Measurements from ENCODE around the gene HBA1.
"Not testable (repeated sequence)": the region's sequence is repeated elsewhere in the genome, so short reads cannot be mapped to it uniquely, and the experiment has no call there.

HBA1 gene

GRCh38 chr16:159136-159849 is 17.2 kb upstream of the HBA1 start:
- peaks cover 0 to 9% (median 8%) of the 10 kb centered on the region in 4 experiments for H3K4me1 ChIP-seq (ENCODE audit: control extremely low read depth in 1 of 4, control insufficient read depth in 4 of 4, insufficient read depth in 4 of 4, low read length in 3 of 4)
- no peak overlapping the region for H3K27ac ChIP-seq (ENCODE audit: insufficient read depth in 1 of 2, low read depth in 1 of 2, low read length in 2 of 2, poor library complexity in 1 of 2, severe bottlenecking in 2 of 2)
- H3K36me3 ChIP-seq (ENCODE audit: control insufficient read depth in 4 of 4, insufficient read depth in 4 of 4, low read length in 3 of 4) = no peaks in the 10 kb centered on the region
- 85% methylated on average over 6 of the region's 6 CpGs for WGBS (ENCODE audit: insufficient coverage)
- no peak for DNase-seq
- H3K27me3 ChIP-seq (replicated peaks in 2 of 5; ENCODE audit: control insufficient read depth in 4 of 5, insufficient read depth in 5 of 5, low read length in 4 of 5) = peaks cover 2 to 67% (median 19%) of the 10 kb centered on the region in 5 experiments
- no peak overlapping the region for H3K4me3 ChIP-seq (ENCODE audit: control insufficient read depth in 1 of 7, extremely low read depth in 1 of 7, insufficient read depth in 4 of 7, low read depth in 2 of 7, low read length in 6 of 7)
- ChIA-PET CTCF (interaction anchor here (0.8 to 2.1 kb wide), 2 partner anchors 9 to 16 kb away, joined by 3 to 6 read pairs; no protein-coding TSS in a partner anchor), POLR2A (interaction anchor here (1.0 kb wide), 1 partner anchor 21 kb away, joined by 5 read pairs; the partner anchor contains the start of gene HBQ1)
- no peaks in the 10 kb centered on the region for H3K9me3 ChIP-seq (ENCODE audit: control extremely low read depth in 1 of 5, control insufficient read depth in 4 of 5, insufficient read depth in 2 of 5, low read depth in 1 of 5, low read length in 4 of 5)

- H3K4me3 ChIP-seq (ENCODE audit: control insufficient read depth in 1 of 7, extremely low read depth in 1 of 7, insufficient read depth in 4 of 7, low read depth in 2 of 7, low read length in 6 of 7); DNase-seq; CTCF ChIA-PET; H3K27ac ChIP-seq (ENCODE audit: insufficient read depth in 1 of 2, low read depth in 1 of 2, low read length in 2 of 2, poor library complexity in 1 of 2, severe bottlenecking in 2 of 2); POLR2A ChIA-PET; H3K36me3 ChIP-seq (ENCODE audit: control insufficient read depth in 4 of 4, insufficient read depth in 4 of 4, low read length in 3 of 4); H3K9me3 ChIP-seq (ENCODE audit: control extremely low read depth in 1 of 5, control insufficient read depth in 4 of 5, insufficient read depth in 2 of 5, low read depth in 1 of 5, low read length in 4 of 5); H3K4me1 ChIP-seq (ENCODE audit: control extremely low read depth in 1 of 4, control insufficient read depth in 4 of 4, insufficient read depth in 4 of 4, low read length in 3 of 4): not testable (repeated sequence)
- WGBS (ENCODE audit: insufficient coverage) = 90% methylated on average over 2 of the region's 20 CpGs
- peaks cover 2 to 62% (median 19%) of the 10 kb centered on the region in 5 experiments for H3K27me3 ChIP-seq (replicated peaks in 2 of 5; ENCODE audit: control insufficient read depth in 4 of 5, insufficient read depth in 5 of 5, low read length in 4 of 5)
Observed at GRCh38 chr16:160242-160641, 16.2 kb upstream of the HBA1 start.

- ChIA-PET POLR2A (no interaction called here), CTCF (no interaction called here)
- H3K36me3 ChIP-seq (ENCODE audit: control insufficient read depth in 4 of 4, insufficient read depth in 4 of 4, low read length in 3 of 4) = no peaks in the 10 kb centered on the region
- WGBS (ENCODE audit: insufficient coverage) = 80% methylated on average over 11 of the region's 18 CpGs
- H3K27ac ChIP-seq (ENCODE audit: insufficient read depth in 1 of 2, low read depth in 1 of 2, low read length in 2 of 2, poor library complexity in 1 of 2, severe bottlenecking in 2 of 2) = no peak overlapping the region
- peaks cover 2 to 64% (median 21%) of the 10 kb centered on the region in 5 experiments for H3K27me3 ChIP-seq (replicated peaks in 2 of 5; ENCODE audit: control insufficient read depth in 4 of 5, insufficient read depth in 5 of 5, low read length in 4 of 5)
- H3K4me1 ChIP-seq (ENCODE audit: control extremely low read depth in 1 of 4, control insufficient read depth in 4 of 4, insufficient read depth in 4 of 4, low read length in 3 of 4) = peaks cover 0 to 9% (median 8%) of the 10 kb centered on the region in 4 experiments
- H3K9me3 ChIP-seq (ENCODE audit: control extremely low read depth in 1 of 5, control insufficient read depth in 4 of 5, insufficient read depth in 2 of 5, low read depth in 1 of 5, low read length in 4 of 5) = no peaks in the 10 kb centered on the region
- no peak overlapping the region for H3K4me3 ChIP-seq (ENCODE audit: control insufficient read depth in 1 of 7, extremely low read depth in 1 of 7, insufficient read depth in 4 of 7, low read depth in 2 of 7, low read length in 6 of 7)
- DNase-seq = no peak
Observed at GRCh38 chr16:160691-161190, 15.7 kb upstream of the HBA1 start.

- POLR2A ChIA-PET = interaction anchor here (0.5 to 0.6 kb wide), 2 partner anchors 12 to 39 kb away, joined by 3 to 4 read pairs; no protein-coding TSS in a partner anchor
- Histone ChIP-seq H3K9me3 (ENCODE audit: control extremely low read depth in 1 of 5, control insufficient read depth in 4 of 5, insufficient read depth in 2 of 5, low read depth in 1 of 5, low read length in 4 of 5) (no peaks in the 10 kb centered on the region), H3K27ac (ENCODE audit: insufficient read depth in 1 of 2, low read depth in 1 of 2, low read length in 2 of 2, poor library complexity in 1 of 2, severe bottlenecking in 2 of 2) (no peak overlapping the region), H3K27me3 (replicated peaks in 2 of 5; ENCODE audit: control insufficient read depth in 4 of 5, insufficient read depth in 5 of 5, low read length in 4 of 5) (peaks cover 2 to 69% (median 24%) of the 10 kb centered on the region in 5 experiments), H3K4me3 (ENCODE audit: control insufficient read depth in 1 of 7, extremely low read depth in 1 of 7, insufficient read depth in 4 of 7, low read depth in 2 of 7, low read length in 6 of 7) (no peak overlapping the region), H3K36me3 (ENCODE audit: control insufficient read depth in 4 of 4, insufficient read depth in 4 of 4, low read length in 3 of 4) (no peaks in the 10 kb centered on the region), H3K4me1 (ENCODE audit: control extremely low read depth in 1 of 4, control insufficient read depth in 4 of 4, insufficient read depth in 4 of 4, low read length in 3 of 4) (peaks cover 0 to 23% (median 17%) of the 10 kb centered on the region in 4 experiments)
- no peak for DNase-seq
- 96% methylated on average over 9 of the region's 13 CpGs for WGBS (ENCODE audit: insufficient coverage)
- CTCF ChIA-PET = interaction anchor here (1.3 kb wide), 1 partner anchor 19 kb away, joined by 3 read pairs; no protein-coding TSS in a partner anchor
Observed at GRCh38 chr16:162271-162991, 14.0 kb upstream of the HBA1 start.

- 91% methylated on average over 2 of the region's 10 CpGs for WGBS (ENCODE audit: insufficient coverage)
- ChIA-PET POLR2A (interaction anchor here (0.5 to 0.6 kb wide), 2 partner anchors 13 to 38 kb away, joined by 3 to 4 read pairs; no protein-coding TSS in a partner anchor), CTCF (interaction anchor here (1.3 kb wide), 1 partner anchor 18 kb away, joined by 3 read pairs; no protein-coding TSS in a partner anchor)
- H3K9me3 ChIP-seq (ENCODE audit: control extremely low read depth in 1 of 5, control insufficient read depth in 4 of 5, insufficient read depth in 2 of 5, low read depth in 1 of 5, low read length in 4 of 5); H3K4me3 ChIP-seq (ENCODE audit: control insufficient read depth in 1 of 7, extremely low read depth in 1 of 7, insufficient read depth in 4 of 7, low read depth in 2 of 7, low read length in 6 of 7); DNase-seq; H3K36me3 ChIP-seq (ENCODE audit: control insufficient read depth in 4 of 4, insufficient read depth in 4 of 4, low read length in 3 of 4); H3K27ac ChIP-seq (ENCODE audit: insufficient read depth in 1 of 2, low read depth in 1 of 2, low read length in 2 of 2, poor library complexity in 1 of 2, severe bottlenecking in 2 of 2): not testable (repeated sequence)
- Histone ChIP-seq H3K27me3 (replicated peaks in 2 of 5; ENCODE audit: control insufficient read depth in 4 of 5, insufficient read depth in 5 of 5, low read length in 4 of 5) (peaks cover 2 to 69% (median 27%) of the 10 kb centered on the region in 5 experiments), H3K4me1 (ENCODE audit: control extremely low read depth in 1 of 4, control insufficient read depth in 4 of 4, insufficient read depth in 4 of 4, low read length in 3 of 4) (peaks cover 0 to 23% (median 17%) of the 10 kb centered on the region in 4 experiments)
Observed at GRCh38 chr16:163139-163538, 13.3 kb upstream of the HBA1 start.

- CTCF ChIA-PET = not testable (repeated sequence)
- no CpG with 5 or more reads among the region's 3 CpGs for WGBS (ENCODE audit: insufficient coverage)
Observed at GRCh38 chr16:163696-164095, 12.8 kb upstream of the HBA1 start.

More at GRCh38 chr16:163696-164095, 12.8 kb upstream of the HBA1 start:
- POLR2A ChIA-PET; H3K9me3 ChIP-seq (ENCODE audit: control extremely low read depth in 1 of 5, control insufficient read depth in 4 of 5, insufficient read depth in 2 of 5, low read depth in 1 of 5, low read length in 4 of 5); H3K4me3 ChIP-seq (ENCODE audit: control insufficient read depth in 1 of 7, extremely low read depth in 1 of 7, insufficient read depth in 4 of 7, low read depth in 2 of 7, low read length in 6 of 7); H3K27ac ChIP-seq (ENCODE audit: insufficient read depth in 1 of 2, low read depth in 1 of 2, low read length in 2 of 2, poor library complexity in 1 of 2, severe bottlenecking in 2 of 2); H3K36me3 ChIP-seq (ENCODE audit: control insufficient read depth in 4 of 4, insufficient read depth in 4 of 4, low read length in 3 of 4); DNase-seq: not testable (repeated sequence)
- Histone ChIP-seq H3K27me3 (replicated peaks in 2 of 5; ENCODE audit: control insufficient read depth in 4 of 5, insufficient read depth in 5 of 5, low read length in 4 of 5) (peaks cover 0 to 69% (median 33%) of the 10 kb centered on the region in 5 experiments), H3K4me1 (ENCODE audit: control extremely low read depth in 1 of 4, control insufficient read depth in 4 of 4, insufficient read depth in 4 of 4, low read length in 3 of 4) (peaks cover 0 to 24% (median 17%) of the 10 kb centered on the region in 4 experiments)

Data from common myeloid progenitor, CD34-positive (primary cell).